HG02588 (cell line): ENCODE measurements around the gene SMG6.
A peak's percentile ranks its signal among the peaks of the same experiment; 100 is the strongest.
"Not testable (repeated sequence)": the region's sequence is repeated elsewhere in the genome, so short reads cannot be mapped to it uniquely, and the experiment has no call there.

Experiments
- ATAC-seq: cut with Tn5 transposase; IDR thresholded peaks from one replicate; pipeline ENCODE4 v1.9.1; 2021; ENCODE audit warnings: mild to moderate bottlenecking, moderate library complexity; ENCODE audit not compliant: unreplicated experiment

The SMG6 gene

DNA sequence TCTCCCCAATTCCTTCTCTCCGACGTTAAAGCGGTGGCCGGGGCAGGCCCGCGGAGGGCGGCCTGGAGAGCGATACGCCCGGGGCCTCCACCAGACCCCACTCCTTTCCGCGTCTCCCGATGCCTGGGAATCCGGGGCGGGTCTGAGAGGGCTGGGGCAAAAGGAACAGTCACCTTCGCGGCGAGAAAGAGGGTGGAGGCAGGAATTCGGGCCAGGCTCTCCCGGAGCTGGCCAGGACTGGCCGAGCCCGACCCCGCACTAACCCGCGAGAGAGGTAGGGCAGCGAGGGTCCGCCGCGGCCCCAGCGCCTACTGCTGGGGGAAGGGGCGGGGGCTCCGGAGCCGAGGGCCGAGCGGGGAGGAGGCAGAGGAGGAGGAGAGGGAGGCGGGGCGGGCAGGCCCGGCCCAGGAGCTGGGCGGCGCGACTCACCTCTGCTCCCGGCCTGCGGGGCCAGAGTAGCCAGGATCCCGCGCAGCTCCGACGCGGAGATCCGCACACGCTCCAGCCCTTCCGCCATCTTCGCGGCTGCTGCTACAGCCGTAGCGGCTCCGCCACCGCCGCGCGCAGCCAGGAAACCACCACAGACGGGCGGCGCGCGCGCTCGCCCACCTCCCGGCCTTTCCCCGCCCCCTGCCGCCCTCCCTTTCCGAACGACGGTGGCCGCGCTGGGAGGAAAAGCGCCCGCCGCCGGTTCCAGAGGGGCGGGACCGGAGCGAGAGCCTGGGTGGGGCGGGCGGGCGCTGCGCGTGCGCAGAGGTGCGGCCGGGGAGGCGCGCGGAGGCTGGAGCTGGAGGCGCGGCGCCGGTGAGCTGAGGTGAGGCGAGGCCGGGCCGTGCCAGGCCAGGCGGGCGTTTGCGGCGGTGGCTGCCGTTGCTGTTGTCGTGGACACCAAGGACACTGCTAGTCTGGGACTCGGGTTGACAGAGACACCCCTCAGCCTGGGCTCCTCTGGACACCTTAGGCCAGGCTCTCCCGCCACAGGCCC lies at the start of gene SMG6, which contains the start of gene SRR:
SMG6 (minus strand) TSS at position 582 of the 985 bp plus-strand sequence; CDS start at position 517, 65 bp downstream.
SRR (plus strand) TSS at position 747 of the 985 bp plus-strand sequence. CDS start 11,611 bp downstream, outside the sequence.
- ATAC-seq, result peak; percentile 79

DNA sequence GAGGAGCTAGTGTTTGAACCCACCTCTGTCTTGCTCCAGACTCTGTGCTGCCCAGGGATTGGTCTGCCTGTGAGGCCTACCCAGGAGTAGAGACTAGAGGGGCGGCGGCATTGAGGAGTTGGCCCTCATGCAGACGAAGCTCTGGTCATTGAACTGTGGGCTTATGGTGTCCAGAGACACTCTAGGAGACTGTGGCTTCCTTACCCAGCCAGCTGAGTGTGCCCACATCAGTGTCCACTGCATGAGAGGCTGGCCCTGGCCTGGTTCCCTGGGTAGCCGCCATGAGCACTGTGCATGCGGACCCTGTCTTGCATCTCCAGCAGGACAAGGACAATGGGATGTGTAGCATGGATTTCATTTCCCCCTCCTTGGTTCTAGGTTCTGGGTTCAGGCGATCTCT lies 47.7 kb upstream of the SMG6 start:
- no peak for ATAC-seq

DNA sequence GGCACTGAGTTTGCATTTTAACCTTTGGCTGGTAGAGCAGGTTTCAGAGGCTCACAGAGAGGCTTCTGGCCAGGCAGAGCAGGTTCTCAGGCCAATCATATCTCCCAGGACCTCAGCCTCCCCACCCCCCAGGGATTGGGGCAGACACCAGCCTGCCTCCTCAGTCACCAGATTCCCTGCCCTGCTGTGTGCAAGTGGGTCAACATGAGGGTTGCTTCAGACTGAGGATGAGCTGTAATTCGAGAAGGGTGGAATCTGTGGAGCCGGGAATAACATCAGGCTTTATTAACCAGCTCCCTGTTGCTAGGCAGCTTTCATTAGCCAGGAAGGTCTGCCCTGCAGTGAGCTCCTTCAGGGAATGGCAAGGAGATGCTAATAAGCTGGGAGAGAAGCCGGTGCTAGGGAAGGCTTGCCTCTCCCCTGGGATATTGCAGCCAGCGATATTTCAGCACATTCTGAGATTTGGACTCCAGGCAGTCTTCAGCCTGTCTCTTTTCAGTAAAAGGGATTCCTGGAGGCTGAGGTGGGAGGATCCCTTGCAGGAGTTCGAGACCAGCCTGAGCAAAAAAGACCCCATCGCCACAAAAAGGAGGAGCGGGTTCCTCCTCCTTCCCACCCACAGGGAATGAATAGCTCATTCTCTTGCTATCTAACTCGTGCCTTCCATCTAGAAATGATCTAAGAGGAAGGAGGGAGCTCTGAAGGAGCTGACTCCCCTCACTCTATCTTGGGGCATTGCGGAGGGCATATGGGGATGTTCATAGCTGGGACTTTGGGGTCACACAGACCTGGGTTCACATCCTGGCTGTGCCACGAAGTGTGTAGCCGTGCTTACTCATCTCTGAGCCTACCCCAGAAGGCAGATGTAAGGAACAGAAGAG lies 44.5 kb upstream of the SMG6 start:
- no peak for ATAC-seq

DNA sequence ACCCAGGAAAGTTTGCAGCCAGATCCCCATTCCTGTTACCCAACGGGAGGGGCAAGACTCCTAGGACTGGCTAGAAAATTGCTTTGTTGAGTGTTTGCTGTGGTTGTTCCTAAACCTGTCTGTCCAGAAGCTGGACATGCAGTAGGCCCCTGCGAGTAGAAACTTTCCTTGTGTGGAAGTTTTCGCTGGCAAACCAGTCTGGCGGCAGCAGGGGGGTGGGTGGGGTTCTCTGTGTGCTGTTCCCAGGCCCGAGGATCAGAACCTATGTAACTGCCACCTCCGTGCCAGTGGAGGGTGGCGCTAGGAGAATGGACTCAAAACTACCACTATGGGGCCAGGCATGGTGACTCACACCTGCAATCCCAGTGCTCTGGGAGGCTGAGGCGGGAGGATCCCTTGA lies 42.9 kb upstream of the SMG6 start:
- ATAC-seq, result no peak

DNA sequence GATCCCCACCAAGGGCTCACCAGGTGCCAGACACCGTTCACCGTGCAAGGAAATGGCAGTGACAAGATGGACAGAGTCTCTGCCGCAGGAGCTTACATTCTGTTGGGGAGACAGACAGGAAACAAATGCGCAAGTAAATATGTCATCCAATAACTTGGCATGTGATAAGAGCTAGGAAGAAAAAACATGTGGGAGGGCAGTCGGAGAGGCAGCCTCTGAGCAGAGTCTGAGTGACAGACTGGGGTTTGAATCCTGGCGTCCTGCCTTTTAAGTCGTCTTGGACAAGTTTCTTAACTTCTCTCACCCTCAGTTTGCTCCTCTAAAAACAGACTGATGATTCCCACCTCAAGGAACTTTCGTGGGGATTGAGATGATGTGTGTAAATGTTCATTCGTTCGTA lies 40.9 kb upstream of the SMG6 start:
- ATAC-seq, result no peak

DNA sequence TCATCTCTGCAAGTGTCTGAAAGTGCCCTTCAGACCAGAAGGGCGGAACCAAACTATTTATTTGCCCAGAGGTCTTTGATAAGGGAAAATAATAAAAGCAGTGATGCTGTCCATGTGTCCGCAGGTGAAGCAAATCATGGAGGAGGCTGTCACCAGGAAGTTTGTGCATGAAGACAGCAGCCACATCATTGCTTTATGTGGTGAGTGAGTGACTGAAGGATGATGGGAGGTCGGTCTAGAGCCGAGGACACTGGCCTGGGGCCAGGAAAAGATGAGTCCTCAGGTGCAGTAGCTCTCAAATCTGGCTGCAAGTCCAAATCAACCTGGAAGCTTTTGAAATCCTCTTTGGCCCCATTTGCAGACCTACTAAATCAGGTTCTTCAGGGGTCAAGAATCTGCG lies 39.8 kb upstream of the SMG6 start:
- no peak for ATAC-seq

DNA sequence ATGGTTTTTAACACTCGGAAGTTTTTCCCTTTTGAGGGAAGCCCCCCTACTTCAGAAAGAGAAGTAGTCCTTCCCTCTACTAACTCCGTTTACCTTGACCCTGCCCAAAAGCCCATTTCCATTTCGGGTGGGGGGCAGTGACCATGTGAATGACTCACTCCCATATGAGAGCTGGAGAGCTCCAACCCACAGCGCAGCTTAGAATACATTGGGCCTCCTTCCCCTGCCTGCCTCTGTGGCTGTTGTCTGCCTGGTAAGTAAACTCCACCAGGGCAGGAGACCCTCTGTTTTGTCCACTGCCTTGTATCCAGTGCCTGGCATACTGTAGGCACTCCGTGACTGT lies 34.7 kb upstream of the SMG6 start:
- no peak for ATAC-seq

DNA sequence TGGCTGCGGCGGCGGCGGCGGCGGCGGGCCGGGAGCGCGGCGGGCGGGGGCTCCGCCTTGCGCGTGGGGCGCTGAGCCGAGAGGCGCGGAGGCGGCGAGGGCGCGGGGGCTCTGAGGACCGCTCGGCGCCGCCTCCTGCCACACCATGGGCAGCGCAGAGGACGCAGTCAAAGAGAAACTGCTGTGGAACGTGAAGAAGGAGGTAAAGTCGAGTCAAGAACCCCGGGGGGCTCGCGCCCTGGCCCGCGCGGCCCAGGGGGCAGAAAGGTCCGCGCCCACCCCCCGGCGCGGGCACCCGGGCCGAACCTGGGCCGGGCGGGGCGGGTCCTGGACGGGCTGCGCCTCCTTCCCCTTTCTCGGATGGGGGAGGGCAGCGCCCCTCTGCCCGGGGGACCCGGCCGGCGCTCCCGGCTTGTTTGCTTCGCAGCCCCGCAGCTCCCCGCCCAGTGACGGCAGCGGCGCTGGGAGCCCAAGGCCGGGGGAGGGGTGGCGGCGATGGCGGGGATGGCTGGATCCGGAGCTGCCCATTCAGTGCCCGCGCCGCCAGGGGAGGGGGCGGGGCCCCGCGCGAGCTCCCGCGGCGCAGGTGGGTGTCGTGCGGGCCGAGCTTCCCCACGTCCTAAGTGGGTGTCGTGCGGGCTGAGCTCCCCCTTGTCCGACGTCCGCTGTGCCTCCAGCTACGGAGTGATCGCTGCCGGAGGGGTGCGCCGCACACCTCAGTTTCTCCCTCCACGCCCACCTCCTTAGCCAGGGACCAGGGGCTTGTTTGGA lies 34.1 kb upstream of the SMG6 start:
- ATAC-seq, result peak; percentile 26

DNA sequence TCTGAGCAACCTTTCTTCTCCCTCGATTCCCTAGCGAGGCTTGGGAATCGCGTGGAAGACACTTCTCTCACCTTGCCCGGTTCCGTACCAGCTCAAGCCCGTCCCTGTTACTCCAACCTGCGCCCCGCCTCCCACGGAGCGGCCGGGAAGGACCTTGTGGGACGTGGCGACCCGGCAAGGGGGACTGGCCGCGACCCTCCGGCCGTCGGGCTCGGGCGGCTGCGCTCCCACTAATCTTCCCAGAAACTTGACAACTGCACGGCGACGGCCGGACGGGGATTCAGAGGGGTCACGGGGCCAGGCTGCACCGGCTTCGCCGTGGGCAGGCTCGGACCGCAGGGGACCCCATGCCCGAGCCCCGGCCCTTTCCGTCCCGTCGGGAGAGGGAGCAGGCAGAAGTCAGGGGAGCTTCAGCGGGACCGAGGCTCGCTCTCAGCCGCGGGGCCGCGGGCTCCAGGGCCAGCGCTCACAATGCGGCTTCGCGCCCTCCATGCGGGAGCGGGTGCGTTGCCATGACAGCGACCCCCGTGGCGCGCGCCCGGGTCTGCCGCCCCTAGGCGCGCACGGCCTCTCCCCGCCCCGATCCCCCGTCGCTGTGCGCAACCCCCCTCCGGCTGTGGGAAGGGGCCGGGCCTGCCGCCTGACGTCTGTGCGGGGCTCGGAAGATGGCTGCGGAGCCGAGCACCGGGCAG lies 33.4 kb upstream of the SMG6 start, which contains the start of gene SGSM2:
SGSM2 (plus strand) TSS at position 650 of the 692 bp plus-strand sequence. CDS start 188 bp downstream, outside the sequence.
- ATAC-seq, result peak; percentile 27

DNA sequence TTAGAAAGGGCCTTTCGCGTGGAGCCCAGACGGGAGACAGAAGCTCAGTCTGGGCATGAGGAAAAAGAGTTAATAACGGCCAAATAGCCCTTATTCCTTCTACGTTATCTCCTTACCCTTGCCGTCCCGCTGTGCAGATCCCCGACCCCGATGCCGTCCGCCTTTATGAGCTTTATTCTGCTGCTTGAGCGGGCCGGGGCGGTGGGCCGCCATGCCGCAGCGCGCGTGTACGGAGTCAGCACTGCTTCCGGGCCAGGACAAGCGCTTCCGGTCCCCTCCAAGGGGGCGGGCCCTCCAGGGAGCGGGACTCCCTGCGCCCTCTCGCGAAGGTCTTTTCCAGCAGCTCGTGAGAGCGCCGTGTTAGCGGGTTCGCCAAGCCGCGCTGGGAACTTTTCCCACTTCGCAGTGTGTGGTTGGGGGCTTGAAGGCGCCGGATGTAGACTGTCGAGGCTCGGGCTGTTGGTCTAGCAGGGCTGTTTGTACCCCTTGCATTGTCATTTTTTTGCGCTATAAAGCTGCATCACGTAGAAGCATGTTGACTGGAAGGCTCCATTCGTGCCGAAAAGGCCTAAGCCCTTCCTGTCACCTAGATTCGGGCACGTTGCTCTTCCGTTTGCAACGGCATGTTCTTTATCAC lies 32.7 kb upstream of the SMG6 start, which contains the start of gene TSR1:
TSR1 (minus strand) TSS at position 243 of the 637 bp plus-strand sequence; CDS start at position 213, 30 bp downstream.
- peak; percentile 72 for ATAC-seq

DNA sequence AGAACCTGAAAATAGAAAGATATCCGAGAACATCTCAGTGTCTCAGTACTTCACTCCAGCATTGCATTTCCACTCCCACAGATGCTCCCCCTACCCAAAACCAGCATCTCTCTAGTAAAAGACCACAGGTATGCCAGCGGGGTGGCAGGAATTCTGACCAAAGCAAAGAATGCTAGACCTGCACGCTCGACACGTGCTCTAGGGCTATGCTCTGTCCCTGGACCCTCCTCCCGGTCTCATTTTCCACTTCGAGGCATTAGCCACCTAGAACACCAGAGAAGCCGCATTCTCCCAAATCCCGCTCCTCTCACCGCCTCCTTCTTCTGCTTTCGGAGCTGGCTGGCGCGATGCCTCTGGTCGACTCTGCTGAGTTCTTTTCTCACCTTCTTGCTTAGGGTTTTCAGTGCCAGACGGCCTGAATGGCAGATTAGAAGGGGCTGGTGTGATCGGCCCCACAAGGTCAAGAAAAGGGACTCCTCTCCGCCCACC lies 32.2 kb upstream of the SMG6 start:
- ATAC-seq, result no peak

DNA sequence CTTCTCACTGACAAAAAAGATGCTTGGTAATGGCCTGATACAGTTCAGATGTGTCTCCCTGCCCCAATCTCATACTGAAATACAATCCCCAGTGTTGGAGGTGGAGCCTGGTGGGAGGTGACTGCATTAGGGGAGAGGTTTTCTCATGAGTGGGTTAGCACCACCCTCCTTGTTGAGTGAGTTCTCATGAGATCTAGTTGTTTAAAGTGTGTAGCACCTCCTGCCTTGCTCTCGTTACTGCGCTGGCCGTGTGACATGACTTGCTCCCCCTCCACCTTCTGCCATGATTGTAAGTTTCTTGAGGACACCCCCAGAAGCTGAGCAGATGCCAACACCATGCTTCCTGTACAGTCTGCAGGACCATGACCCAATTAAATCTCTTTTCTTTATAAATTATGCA lies 27.7 kb upstream of the SMG6 start:
- ATAC-seq, result no peak

DNA sequence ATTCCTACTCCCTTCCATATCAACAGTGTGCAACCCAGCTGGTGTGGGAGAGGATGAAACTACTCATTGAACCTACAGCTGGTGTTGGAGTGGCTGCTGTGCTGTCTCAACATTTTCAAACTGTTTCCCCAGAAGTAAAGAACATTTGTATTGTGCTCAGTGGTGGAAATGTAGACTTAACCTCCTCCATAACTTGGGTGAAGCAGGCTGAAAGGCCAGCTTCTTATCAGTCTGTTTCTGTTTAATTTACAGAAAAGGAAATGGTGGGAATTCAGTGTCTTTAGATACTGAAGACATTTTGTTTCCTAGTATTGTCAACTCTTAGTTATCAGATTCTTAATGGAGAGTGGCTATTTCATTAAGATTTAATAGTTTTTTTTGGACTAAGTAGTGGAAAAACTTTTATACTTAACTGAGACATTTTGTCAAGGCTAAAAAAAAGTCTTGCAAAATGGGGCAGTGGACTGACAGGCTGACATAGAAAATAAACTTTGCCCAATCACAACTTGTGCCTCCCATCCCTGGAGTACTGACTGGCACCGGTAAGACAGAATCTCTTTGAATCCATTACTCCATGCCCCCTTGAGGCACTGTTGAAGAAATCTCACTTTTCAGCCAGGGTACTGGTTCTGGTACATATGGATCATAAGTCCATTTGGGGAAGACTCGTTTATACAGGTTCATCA lies 20.2 kb upstream of the SMG6 start:
- ATAC-seq, result no peak

DNA sequence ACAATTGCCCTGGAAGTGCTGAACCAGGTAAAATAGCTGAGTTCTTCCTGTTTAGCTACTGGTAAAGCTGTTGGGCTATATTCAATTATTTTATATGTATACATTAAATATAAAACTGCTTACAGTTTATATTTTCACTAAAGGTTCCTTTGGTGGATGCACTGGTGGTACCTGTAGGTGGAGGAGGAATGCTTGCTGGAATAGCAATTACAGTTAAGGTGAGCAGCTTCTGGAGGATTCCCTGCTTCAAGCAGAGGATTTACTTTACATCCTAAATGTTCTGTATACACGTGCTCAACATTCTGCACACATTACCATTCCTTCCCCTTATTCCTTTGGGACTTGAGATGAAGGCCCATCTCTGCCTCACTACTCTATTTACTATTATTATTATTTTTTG lies 17.8 kb upstream of the SMG6 start:
- ATAC-seq, result no peak

DNA sequence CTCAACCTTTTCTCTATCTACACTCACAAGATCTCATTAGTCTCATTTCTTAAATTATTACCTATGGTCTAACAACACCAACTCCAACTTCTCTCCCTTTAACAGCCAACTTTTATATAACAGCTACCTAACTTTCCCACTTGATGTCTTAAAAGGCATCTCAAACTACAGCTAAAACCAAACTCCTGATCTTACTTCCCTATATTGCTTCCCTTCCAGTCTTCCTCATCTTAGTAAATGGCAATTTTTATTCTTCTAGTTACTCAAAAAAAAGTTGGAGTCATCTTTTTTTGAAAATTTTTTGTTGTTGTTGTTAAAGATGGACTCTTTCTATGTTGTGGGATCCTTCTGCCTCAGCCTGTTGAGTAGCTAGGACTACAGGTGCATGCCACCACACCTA lies 15.5 kb upstream of the SMG6 start:
- ATAC-seq, result no peak

DNA sequence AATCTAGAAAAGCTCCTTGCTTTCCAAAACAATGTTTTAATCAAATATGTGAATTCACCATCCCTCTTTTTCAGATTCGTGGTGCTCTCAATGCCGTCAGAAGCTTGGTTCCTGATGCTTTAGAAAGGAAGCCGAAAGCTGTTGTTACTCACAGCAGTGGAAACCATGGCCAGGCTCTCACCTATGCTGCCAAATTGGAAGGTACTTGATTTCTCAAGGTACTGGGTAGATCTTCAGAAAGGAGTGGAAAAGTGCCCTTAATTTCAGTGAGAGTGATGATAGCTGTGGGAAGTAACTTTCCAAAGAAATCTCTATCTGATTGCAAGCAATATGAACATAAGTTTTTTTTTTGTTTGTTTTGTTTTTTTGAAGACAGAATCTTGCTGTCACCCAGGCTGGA lies 14.2 kb upstream of the SMG6 start:
- ATAC-seq, result no peak

DNA sequence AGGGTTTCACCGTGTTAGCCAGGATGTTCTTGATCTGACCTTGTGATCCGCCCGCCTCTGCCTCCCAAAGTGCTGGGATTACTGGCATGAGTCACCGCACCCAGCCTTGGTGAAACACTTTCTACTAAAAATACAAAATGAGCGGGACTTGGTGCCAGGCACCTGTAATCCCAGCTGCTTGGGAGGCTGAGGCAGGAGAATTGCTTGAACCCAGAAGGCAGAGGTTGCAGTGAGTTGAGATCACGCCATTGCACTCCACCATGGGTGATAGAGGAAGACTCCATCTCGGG lies 13.3 kb upstream of the SMG6 start:
- not testable (repeated sequence) for ATAC-seq

DNA sequence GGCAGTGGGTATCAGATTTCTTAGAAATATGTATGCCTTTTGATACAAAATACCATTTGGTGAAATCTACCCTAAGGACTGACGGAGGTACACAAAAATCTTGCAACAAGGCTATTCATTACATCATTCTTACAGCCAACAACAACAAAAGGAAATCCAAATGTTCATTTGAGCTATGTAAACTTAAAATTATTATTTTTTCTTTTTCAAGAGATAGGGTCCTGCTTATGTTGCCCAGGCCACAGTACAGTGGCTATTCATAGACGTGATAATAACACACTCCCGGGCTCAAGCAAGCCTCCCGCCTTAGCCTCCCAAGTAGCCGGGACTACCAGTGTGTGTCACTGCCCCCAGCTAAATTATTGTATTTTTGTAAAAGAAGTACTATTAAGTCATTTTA lies 9.2 kb upstream of the SMG6 start:
- ATAC-seq, result no peak
